ENCODE data around the gene TRPM7. TPM values are rescaled to one million over a fixed set of nuclear protein-coding genes. Genes with fewer than 3 reads are reported as not detected.

TRPM7 gene
- total and polyA plus RNA-seq, 4 donors: 6.3 to 81.1 (median 24.0) TPM

DNA sequence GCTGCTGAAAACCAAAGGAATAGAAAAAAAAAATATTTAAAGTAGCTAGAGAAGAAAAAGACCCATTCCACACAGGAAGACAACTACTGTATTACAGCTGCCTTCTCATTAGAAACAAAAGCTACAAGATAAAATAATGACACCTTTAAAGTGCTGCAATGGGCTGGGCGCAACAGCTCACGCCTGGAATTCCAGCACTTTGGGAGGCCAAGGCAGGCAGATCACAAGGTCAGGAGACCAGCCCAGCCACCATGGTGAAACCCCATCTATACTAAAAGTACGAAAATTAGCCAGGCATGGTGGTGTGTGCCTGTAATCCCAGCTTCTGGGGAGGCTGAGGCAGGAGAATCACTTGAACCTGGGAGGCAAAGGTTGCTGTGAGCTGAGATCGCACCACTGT lies 31.0 kb downstream of the TRPM7 start:
- no peak overlapping the region for H3K4me3 ChIP-seq (ENCODE audit: low read depth in 1 of 3, low read length in 3 of 3)
- no peaks in the 10 kb centered on the region for H3K27me3 ChIP-seq (ENCODE audit: control insufficient read depth in 4 of 4, insufficient read depth in 4 of 4, low read length in 3 of 4)
- H3K9ac ChIP-seq (ENCODE audit: low read depth in 1 of 2, low read length in 2 of 2): no peak overlapping the region
- TF ChIP-seq, protein P1, sequence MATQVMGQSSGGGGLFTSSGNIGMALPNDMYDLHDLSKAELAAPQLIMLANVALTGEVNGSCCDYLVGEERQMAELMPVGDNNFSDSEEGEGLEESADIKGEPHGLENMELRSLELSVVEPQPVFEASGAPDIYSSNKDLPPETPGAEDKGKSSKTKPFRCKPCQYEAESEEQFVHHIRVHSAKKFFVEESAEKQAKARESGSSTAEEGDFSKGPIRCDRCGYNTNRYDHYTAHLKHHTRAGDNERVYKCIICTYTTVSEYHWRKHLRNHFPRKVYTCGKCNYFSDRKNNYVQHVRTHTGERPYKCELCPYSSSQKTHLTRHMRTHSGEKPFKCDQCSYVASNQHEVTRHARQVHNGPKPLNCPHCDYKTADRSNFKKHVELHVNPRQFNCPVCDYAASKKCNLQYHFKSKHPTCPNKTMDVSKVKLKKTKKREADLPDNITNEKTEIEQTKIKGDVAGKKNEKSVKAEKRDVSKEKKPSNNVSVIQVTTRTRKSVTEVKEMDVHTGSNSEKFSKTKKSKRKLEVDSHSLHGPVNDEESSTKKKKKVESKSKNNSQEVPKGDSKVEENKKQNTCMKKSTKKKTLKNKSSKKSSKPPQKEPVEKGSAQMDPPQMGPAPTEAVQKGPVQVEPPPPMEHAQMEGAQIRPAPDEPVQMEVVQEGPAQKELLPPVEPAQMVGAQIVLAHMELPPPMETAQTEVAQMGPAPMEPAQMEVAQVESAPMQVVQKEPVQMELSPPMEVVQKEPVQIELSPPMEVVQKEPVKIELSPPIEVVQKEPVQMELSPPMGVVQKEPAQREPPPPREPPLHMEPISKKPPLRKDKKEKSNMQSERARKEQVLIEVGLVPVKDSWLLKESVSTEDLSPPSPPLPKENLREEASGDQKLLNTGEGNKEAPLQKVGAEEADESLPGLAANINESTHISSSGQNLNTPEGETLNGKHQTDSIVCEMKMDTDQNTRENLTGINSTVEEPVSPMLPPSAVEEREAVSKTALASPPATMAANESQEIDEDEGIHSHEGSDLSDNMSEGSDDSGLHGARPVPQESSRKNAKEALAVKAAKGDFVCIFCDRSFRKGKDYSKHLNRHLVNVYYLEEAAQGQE (IDR thresholded peaks at IDR 0.05): no peak
- TF ChIP-seq GABPA (IDR thresholded peaks at IDR 0.05 in 1 of 2, conservative IDR thresholded peaks at IDR 0.05 in 1 of 2) (no peak), FOXA2 (IDR thresholded peaks at IDR 0.05) (no peak), RXRA (IDR thresholded peaks at IDR 0.05) (no peak), SP1 (IDR thresholded peaks at IDR 0.05) (no peak), RAD21 (IDR thresholded peaks at IDR 0.05) (no peak)
- TF ChIP-seq, protein P2, sequence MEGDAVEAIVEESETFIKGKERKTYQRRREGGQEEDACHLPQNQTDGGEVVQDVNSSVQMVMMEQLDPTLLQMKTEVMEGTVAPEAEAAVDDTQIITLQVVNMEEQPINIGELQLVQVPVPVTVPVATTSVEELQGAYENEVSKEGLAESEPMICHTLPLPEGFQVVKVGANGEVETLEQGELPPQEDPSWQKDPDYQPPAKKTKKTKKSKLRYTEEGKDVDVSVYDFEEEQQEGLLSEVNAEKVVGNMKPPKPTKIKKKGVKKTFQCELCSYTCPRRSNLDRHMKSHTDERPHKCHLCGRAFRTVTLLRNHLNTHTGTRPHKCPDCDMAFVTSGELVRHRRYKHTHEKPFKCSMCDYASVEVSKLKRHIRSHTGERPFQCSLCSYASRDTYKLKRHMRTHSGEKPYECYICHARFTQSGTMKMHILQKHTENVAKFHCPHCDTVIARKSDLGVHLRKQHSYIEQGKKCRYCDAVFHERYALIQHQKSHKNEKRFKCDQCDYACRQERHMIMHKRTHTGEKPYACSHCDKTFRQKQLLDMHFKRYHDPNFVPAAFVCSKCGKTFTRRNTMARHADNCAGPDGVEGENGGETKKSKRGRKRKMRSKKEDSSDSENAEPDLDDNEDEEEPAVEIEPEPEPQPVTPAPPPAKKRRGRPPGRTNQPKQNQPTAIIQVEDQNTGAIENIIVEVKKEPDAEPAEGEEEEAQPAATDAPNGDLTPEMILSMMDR (IDR thresholded peaks at IDR 0.05; ENCODE audit: low read depth, low read length, missing input control): no peak
- WGBS: 93% methylated on average over 4 of the region's 4 CpGs
- DNase-seq (ENCODE audit: low spot score): no peak
- H3K27ac ChIP-seq (ENCODE audit: low read depth in 1 of 2, low read length in 2 of 2): no peak overlapping the region
- no peaks in the 10 kb centered on the region for H3K4me1 ChIP-seq (ENCODE audit: control insufficient read depth in 4 of 4, insufficient read depth in 4 of 4, low read length in 3 of 4)
- no peaks in the 10 kb centered on the region for H3K9me3 ChIP-seq (ENCODE audit: control insufficient read depth in 4 of 4, low read length in 3 of 4)
- H3K36me3 ChIP-seq (ENCODE audit: control insufficient read depth in 4 of 4, insufficient read depth in 3 of 4, low read depth in 1 of 4, low read length in 3 of 4): peaks cover 6 to 57% (median 38%) of the 10 kb centered on the region in 4 donors

DNA sequence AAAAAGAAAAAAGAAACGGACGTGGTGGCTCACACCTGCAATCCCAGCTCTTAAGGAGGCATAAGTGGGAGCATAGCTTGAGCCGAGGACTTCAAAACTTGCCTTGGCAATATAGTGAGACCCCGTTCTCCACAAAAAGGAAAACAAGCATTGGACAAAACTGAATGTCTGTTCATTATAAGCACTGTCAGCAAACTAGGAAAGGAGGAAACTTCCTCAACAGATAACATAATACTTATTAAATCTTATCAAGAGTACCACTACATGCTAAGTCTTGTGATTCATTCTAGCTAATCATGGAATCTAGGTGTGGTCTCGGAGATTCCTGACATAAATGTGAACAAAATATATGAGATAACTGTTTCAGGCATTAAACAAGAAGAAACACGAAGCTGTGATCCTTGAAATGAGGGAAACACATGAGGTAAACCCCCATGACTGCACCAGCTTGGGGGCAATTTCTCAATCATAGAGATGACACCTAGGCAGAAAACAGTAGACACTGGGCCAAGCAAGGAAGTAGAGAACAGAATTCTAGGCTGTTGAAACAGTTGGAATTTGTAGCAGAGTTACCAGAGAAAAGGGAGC lies 33.3 kb downstream of the TRPM7 start:
- Histone ChIP-seq H3K36me3 (ENCODE audit: control insufficient read depth in 4 of 4, insufficient read depth in 3 of 4, low read depth in 1 of 4, low read length in 3 of 4) (peaks cover 10 to 65% (median 49%) of the 10 kb centered on the region in 4 donors), H3K27me3 (ENCODE audit: control insufficient read depth in 4 of 4, insufficient read depth in 4 of 4, low read length in 3 of 4) (no peaks in the 10 kb centered on the region), H3K27ac (ENCODE audit: low read depth in 1 of 2, low read length in 2 of 2) (no peak overlapping the region), H3K4me3 (ENCODE audit: low read depth in 1 of 3, low read length in 3 of 3) (no peak overlapping the region), H3K9me3 (ENCODE audit: control insufficient read depth in 4 of 4, low read length in 3 of 4) (no peaks in the 10 kb centered on the region), H3K4me1 (ENCODE audit: control insufficient read depth in 4 of 4, insufficient read depth in 4 of 4, low read length in 3 of 4) (no peaks in the 10 kb centered on the region), H3K9ac (ENCODE audit: low read depth in 1 of 2, low read length in 2 of 2) (no peak overlapping the region)
- no peak for DNase-seq (ENCODE audit: low spot score)
- whole genome bisulfite sequencing: 91% methylated on average over 6 of the region's 6 CpGs
- TF ChIP-seq, protein P3, sequence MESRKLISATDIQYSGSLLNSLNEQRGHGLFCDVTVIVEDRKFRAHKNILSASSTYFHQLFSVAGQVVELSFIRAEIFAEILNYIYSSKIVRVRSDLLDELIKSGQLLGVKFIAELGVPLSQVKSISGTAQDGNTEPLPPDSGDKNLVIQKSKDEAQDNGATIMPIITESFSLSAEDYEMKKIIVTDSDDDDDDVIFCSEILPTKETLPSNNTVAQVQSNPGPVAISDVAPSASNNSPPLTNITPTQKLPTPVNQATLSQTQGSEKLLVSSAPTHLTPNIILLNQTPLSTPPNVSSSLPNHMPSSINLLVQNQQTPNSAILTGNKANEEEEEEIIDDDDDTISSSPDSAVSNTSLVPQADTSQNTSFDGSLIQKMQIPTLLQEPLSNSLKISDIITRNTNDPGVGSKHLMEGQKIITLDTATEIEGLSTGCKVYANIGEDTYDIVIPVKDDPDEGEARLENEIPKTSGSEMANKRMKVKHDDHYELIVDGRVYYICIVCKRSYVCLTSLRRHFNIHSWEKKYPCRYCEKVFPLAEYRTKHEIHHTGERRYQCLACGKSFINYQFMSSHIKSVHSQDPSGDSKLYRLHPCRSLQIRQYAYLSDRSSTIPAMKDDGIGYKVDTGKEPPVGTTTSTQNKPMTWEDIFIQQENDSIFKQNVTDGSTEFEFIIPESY (IDR thresholded peaks at IDR 0.05): no peak
- TF ChIP-seq JUND (IDR thresholded peaks at IDR 0.05): no peak
- TF ChIP-seq, protein P1 (IDR thresholded peaks at IDR 0.05): no peak
- no peak for TF ChIP-seq TAF1 (conservative IDR thresholded peaks at IDR 0.05)
- no peak for TF ChIP-seq YY1 (IDR thresholded peaks at IDR 0.05)
- TF ChIP-seq NR2F2 (IDR thresholded peaks at IDR 0.05): no peak
- no peak for TF ChIP-seq HNF4G (IDR thresholded peaks at IDR 0.05)
- no peak for TF ChIP-seq RAD21 (IDR thresholded peaks at IDR 0.05)
- TF ChIP-seq, protein P4, sequence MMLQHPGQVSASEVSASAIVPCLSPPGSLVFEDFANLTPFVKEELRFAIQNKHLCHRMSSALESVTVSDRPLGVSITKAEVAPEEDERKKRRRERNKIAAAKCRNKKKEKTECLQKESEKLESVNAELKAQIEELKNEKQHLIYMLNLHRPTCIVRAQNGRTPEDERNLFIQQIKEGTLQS (IDR thresholded peaks at IDR 0.05): no peak
- no peak for TF ChIP-seq GABPA (IDR thresholded peaks at IDR 0.05 in 1 of 2, conservative IDR thresholded peaks at IDR 0.05 in 1 of 2)
- TF ChIP-seq, protein P2 (IDR thresholded peaks at IDR 0.05; ENCODE audit: low read depth, low read length, missing input control): no peak
- TF ChIP-seq RXRA (IDR thresholded peaks at IDR 0.05): no peak
- TF ChIP-seq HNF4A (conservative IDR thresholded peaks at IDR 0.05): no peak
- no peak for TF ChIP-seq EGR1 (IDR thresholded peaks at IDR 0.05; ENCODE audit: low read depth in 2 of 2)
- no peak for TF ChIP-seq FOXA1 (IDR thresholded peaks at IDR 0.05)
- no peak for TF ChIP-seq SP1 (IDR thresholded peaks at IDR 0.05)
- TF ChIP-seq, protein P5, sequence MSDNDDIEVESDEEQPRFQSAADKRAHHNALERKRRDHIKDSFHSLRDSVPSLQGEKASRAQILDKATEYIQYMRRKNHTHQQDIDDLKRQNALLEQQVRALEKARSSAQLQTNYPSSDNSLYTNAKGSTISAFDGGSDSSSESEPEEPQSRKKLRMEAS (IDR thresholded peaks at IDR 0.05): no peak

Data from liver (tissue), 9 donors.